ENCODE measurements around the gene KCNC3.

The KCNC3 gene

GRCh38 chr19:50320596-50320995, 8.6 kb downstream of the KCNC3 start:
- no peak for DNase-seq (ENCODE audit: low read depth)
- TF ChIP-seq CTCF (IDR thresholded peaks at IDR 0.05; ENCODE audit: control insufficient read depth, insufficient read depth, low read depth, low read length, missing control alignments), result no peak
- H3K4me3 ChIP-seq (ENCODE audit: control insufficient read depth, low read depth, low read length), result no peak overlapping the region

GRCh38 chr19:50320051-50320450, 9.1 kb downstream of the KCNC3 start:
- DNase-seq (ENCODE audit: low read depth), result no peak
- no peak overlapping the region for H3K4me3 ChIP-seq (ENCODE audit: control insufficient read depth, low read depth, low read length)
- TF ChIP-seq CTCF (IDR thresholded peaks at IDR 0.05; ENCODE audit: control insufficient read depth, insufficient read depth, low read depth, low read length, missing control alignments), result no peak

GRCh38 chr19:50319156-50319555, 10.0 kb downstream of the KCNC3 start:
- no peak for DNase-seq (ENCODE audit: low read depth)
- no peak for TF ChIP-seq CTCF (IDR thresholded peaks at IDR 0.05; ENCODE audit: control insufficient read depth, insufficient read depth, low read depth, low read length, missing control alignments)
- H3K4me3 ChIP-seq (ENCODE audit: control insufficient read depth, low read depth, low read length), result no peak overlapping the region

- no peak for DNase-seq (ENCODE audit: low read depth)
- no peak for TF ChIP-seq CTCF (IDR thresholded peaks at IDR 0.05; ENCODE audit: control insufficient read depth, insufficient read depth, low read depth, low read length, missing control alignments)
- H3K4me3 ChIP-seq (ENCODE audit: control insufficient read depth, low read depth, low read length), result no peak overlapping the region
Observed at GRCh38 chr19:50318438-50318837, 10.7 kb downstream of the KCNC3 start.

GRCh38 chr19:50317115-50317514, 12.1 kb downstream of the KCNC3 start:
- DNase-seq (ENCODE audit: low read depth), result no peak
- TF ChIP-seq CTCF (IDR thresholded peaks at IDR 0.05; ENCODE audit: control insufficient read depth, insufficient read depth, low read depth, low read length, missing control alignments), result no peak
- H3K4me3 ChIP-seq (ENCODE audit: control insufficient read depth, low read depth, low read length), result no peak overlapping the region

GRCh38 chr19:50315773-50316448, 13.3 kb downstream of the KCNC3 start:
- no peak for DNase-seq (ENCODE audit: low read depth)
- no peak for TF ChIP-seq CTCF (IDR thresholded peaks at IDR 0.05; ENCODE audit: control insufficient read depth, insufficient read depth, low read depth, low read length, missing control alignments)
- H3K4me3 ChIP-seq (ENCODE audit: control insufficient read depth, low read depth, low read length), result no peak overlapping the region

Measured in AG09309 (cell line).